Anterior cingulate cortex (tissue), 58 donors: ENCODE measurements around the gene RASA3.
A peak's percentile ranks its signal among the peaks of the same experiment; 100 is the strongest.
"Not testable (repeated sequence)": the region's sequence is repeated elsewhere in the genome, so short reads cannot be mapped to it uniquely, and the experiment has no call there.

ENCODE experiments used
- DNase-seq, 58 donors: peaks; one replicate each; lab custom pipeline; 2025; lab: John Stamatoyannopoulos, UW

Gene RASA3

DNA sequence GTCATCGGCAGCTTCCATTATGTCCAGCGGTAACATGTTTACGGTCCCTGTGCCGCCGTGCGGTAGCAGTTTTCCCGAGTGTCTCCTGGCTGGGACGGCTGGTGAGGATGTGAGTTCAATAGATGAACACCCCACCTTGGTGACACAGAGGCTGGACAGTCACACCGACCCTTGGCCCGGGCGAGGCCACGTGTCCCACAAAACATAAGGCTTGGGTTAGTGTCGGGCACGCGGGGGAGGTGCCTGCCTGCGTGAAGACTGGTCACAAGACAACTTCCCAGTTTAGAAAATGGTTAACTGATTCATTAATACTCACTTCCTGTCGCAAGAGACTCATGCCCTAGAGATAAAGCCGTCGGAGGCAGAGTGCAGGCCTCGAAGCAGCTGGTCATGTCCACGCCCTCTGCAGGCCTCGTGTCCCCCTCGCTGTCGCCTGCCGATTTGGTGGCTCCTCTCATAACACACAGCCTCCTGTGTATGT is 17.2 kb downstream of the RASA3 start:
- DNase-seq: no peak

DNA sequence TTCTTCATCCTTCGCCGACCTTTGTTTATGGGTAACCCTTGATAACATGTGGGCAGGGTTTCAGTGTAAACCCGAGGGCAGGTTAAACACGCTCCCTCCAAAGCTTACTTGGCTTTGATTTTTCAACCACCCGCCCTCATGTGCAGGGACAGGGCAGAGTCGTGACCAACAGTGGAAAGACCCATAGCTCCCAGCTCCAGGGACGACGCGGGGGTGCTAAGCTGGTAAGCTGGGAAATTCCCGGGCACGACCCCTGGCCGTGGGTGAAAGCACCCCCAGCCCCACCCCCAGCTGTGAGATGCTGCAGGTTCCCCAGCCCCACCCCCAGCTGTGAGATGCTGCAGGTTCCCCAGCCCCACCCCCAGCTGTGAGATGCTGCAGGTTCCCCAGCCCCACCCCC is 17.8 kb downstream of the RASA3 start:
- DNase-seq: not testable (repeated sequence)

DNA sequence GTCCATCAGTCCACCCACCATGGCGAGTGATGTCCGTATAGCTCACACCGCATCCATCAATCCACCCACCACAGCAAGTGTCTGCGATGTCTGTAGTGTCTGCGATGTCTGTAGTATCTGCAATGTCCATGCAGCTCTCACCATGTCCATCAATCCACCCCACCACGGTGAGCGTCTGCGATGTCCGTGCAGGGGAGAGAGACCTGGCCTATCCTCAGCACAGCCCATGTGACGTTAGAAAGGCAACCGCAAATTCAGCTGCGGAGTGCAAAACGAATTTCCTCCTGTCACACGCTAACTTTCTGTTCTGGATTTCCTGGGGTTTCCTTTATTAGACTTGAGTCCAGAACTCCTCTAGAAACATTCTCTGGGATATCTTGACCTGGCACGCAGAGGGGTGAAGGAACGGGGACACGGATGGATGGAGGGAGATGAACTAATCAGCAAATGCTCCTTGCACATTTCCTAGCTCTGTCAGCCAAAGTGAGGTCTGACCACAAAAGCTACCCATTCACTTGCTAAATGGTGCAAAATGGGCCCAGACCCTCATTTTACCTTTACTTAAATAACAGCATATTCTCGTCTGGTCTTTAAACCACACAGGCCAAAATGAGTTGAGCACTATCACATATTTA is 18.3 kb downstream of the RASA3 start:
- DNase-seq: no peak

DNA sequence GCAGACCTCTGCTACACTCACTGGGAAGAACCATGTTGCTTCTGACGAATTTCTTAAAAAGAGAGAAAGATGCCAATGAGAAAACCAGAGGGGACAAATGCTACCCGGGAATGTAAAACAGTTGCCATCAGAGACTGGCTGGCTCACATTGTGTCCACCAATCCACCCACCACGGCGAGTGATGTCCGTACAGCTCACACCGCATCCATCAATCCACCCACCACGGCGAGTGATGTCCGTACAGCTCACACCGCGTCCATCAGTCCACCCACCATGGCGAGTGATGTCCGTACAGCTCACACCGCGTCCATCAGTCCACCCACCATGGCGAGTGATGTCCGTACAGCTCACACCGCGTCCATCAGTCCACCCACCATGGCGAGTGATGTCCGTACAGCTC is 19.0 kb downstream of the RASA3 start:
- DNase-seq: not testable (repeated sequence)

DNA sequence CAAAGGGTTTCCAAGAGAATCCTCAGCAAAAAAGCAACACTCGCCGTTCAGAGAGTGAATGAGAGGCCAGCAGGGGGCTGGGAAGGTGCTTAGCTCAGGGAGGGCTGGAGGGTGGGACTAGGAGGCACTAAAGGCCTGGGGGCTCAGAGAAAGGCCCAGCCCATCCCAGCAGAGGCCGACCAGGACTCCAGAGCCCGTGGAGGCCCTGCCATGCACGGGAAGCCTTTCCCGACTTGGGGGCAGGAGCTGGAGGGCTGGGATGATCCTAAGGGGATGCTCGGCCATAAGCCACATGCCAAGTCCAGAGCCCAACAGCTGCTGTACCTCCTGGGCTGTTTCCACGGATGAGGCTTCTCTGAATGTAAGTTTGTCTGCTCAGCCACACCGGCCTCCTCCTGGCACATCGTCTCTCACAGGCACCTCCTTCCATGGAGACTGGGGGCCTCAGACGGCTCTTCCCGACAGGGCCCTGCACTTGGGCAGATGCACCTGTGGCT is 19.5 kb downstream of the RASA3 start:
- no peak for DNase-seq

DNA sequence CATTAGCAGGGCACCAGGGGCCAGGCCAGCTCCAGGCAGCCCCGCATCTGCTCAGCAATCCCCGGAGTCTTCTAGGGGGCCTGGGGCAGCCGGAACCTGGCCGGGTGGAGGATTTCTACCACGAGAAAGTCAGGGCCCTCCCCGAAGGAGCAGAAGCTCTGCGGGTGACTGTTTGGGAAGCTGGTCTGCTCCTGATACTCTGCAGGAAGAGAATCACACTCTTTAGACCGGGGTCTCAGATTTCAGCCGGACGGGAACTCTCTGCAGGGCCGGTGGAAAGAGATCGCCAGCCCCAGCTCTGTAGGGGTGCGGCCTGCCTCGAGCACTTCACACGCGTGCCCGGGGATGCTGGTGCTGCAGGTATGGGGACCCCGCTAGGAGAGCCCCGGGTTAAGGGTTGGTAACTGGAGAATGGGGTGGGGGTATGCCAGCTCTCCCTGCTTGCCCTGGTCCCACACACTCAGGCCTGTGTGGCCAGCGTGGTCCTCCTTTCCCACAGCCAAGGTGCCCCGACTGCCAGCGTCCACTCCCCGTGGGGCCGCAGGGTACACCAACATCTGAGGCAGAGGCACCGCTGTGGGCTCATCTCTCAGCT is 20.1 kb downstream of the RASA3 start:
- DNase-seq: no peak

DNA sequence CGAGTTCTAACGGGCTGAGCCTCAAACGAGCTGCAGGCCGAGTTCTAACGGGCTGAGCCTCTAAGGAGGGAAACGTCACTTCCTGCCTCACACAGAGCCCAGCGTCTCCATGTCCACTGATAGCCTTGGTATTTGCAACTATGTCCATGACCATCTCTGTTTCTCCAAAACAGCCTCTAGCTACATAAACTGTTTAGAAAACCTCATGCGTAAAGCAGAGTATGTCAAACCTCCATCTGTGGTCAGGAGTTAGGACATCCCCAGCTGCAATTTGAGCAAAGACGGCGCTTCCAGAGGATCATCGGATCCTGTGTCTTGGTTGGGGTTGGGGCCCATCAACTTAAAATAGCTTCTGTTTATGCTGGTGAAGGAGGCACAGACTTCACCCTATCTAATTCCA is 20.8 kb downstream of the RASA3 start:
- no peak for DNase-seq

DNA sequence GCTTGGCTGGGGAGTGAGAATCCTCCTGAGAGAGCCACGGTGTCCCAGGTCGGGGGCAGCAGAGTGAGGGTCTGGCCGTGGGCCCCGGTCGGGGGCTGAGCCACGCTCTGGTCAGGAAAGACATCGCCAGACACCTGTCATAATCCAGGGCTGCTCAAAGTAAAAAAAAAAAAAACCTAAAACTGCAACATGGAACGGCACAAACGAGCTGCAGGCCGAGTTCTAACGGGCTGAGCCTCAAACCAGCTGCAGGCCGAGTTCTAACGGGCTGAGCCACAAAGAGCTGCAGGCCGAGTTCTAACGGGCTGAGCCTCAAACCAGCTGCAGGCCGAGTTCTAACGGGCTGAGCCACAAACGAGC is 21.6 kb downstream of the RASA3 start:
- DNase-seq: not testable (repeated sequence)

DNA sequence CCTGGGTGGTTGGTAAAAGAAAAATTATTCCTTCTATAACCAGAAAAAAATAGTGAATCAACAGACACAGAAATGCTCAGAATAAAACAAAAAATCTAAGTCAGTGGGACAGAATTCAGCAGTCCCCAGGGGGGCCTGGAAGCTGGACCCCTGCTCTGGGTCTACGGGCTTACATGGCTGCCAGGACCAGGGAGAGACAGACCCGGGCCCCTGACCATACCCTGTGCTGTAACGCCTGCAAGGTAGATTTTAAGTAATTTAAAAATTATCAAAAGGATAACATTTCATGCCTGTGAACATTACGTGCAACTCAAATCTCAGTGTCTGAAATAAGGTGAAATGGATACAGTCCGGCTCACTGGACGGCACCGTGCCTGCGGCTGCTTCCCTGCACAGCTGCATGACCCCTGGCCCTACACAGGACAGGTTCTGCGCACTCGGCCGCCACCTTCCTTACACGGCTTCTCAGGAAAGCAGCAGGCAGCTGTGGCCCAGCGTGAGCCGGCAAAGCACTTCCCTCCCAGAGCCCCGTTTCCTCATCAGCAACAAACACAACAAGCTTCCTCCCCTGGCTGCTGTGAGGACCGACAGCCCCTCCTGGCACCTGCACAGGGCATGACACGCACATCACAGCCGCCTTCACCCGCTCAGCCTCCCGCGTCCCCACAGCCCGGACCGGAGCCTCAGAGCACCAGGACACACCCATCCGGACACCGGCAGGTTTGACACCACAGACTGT is 22.2 kb downstream of the RASA3 start:
- no peak for DNase-seq

DNA sequence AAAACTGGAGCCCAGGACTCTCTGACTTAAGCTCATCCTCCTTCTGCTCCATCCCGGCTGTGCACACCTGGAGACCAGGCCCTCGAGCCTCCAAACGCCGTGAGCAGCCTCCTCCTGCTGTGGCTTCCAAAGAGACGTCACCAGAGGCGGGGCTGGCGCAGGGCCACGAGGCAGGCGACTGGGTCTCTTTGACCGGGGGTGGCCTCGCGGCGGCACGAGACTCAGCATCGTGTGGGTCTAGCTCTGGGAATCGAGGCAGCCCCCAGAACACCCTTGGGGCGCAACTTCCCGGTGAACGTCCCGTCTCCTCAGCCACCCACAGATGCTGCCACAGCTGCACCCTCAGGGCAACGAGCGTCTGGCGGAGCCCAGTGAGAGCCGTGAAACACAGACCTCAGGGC is 22.8 kb downstream of the RASA3 start:
- peak in 6 of 58 donors; percentile 29 to 70 (median 58) for DNase-seq

DNA sequence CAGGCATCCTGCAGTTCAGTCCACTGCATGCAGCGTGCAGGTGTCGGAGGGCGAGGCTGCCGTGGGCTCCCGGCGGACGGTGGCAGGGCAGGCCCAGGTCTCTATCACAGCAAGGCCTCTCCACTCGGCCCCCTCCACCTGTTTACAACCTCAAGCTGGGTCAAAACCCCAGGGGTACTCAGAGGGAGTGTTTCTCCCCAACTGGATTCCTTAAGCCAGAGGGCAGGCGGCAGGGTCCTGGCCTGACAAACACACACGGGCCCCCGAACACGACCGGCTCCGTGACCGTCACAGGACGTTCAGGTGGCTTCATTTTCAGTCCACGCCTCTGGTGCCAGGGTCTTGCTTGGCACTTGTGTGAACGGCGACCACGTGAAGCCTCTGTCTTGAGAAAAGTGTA is 23.5 kb downstream of the RASA3 start:
- DNase-seq: no peak

DNA sequence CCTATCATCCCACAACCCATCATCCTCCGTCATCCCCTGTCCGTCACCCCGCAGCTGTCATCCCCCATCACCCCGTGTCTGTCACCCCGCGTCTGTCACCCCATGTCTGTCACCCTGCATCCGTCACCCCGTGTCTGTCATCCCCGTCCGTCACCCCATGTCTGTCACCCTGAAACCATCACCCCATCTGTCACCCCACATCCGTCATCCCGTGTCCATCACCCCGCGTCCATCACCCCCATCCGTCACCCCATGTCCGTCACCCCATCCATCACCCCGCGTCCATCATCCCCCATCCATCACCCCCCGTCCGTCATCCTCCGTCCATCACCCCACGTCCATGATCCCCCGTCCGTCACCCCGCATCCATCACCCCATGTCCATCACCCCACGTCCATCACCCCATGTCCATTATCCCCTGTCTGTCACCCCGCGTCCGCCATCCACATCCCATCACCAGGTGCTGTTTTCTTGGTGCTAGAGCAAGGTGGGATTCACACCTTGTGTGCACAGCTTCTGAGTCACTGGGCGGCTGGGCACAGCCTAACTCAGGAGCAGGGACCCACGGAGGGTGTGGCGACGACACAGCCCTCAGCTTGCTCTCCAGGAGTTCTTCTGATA is 24.2 kb downstream of the RASA3 start:
- DNase-seq: no peak

DNA sequence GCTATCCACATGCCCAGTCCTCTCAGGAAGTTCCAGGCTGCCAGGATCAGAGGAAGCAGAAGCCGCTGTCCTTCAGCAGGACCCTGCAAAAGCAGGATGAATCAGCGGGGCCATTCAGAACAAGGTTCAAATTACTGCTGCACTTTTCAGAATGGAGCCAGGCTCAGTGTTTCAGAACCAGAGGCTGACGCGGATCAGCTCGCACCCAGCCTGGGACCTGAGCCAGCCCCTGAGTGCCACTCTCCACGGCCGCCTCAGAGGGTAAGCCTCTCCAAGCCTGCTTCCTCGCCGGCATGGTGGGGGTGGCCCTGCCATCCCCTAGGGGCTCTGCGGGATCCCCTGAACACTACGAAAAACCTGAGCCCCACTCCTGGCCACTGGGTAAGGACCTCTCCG is 24.7 kb downstream of the RASA3 start:
- peak in 12 of 58 donors; percentile 24 to 65 (median 38) for DNase-seq

DNA sequence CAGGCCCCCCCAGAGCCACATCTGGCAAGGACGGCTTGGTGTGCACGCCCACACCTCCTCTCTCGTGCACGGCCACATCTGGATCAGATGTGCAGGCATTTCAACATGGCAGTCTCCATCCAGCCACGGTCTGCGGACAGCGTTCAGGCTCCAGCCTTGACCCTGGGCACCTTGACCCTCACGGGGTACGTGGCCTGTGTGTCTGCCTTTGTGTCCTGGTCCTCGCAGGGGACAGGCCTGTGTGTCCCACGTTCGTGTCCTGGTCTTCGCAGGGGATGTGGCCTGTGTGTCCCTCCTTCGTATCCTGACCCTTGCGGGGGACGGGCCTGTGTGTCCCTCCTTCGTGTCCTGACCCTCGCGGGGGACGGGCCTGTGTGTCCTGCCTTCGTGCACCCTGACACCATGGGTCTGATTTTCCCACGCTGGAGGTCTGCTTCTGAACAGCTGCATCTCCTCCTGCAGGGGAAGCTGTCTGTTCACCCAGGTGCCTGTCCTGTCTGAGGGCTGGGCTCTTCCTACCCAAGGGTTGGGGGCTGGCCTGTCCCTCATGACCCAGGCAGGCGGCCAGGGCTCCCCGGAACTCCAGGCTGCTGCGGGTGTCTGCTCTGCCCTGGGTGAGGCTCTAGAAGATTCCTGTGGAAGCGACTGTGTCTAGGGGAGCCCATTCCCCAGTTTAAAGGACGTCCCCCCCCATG is 25.3 kb downstream of the RASA3 start:
- DNase-seq: no peak

DNA sequence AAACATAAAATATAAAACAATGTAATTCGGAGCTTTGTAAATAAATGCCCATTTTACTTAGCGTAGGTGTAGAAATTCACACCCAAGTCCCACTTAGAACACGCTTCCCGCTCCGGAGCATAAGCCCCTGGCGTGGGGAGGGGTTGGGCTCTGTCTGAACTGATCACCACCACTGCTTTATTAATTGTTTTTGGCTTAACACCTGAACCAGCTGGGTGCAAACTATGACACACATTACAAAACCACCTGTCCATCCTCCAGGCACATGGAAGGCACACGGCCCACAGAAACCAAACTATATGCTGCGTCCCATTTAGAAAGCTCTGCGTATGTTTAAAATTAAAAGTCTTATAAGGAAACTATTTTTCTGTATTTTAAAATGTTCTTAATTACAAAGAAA is 25.9 kb downstream of the RASA3 start:
- no peak for DNase-seq

DNA sequence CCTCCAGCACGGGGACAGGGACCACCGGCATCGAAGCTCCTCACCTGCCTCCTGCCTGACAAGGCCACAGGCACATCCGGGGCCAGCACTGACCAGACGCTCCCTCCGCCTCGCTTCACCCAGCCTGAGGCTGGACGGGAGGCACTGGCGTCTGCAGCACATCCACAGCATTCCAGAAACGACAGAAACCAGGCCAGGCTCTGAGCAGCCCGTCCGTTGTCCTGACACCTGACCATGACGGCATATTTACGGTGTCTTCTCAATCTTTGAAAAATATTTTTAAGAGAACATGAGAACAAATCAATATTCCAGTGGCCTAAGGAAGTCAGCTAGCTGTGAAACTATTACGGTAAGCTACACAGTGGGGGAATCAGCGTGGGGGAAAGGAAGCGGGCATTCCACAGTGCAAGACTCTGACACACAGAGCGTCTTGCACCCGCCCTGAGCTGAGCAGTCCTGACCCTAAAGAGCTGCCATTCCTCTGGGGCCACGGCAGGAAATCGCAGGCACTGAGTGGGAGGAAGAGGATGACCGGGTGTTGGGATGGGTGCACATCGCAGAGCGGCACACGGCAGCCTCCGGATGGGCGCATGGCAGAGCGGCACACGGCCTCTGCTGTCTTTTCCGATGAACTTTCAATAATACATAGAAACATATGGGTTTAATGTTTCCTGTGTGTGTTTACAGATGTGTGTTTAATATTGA is 26.8 kb downstream of the RASA3 start:
- DNase-seq: no peak

DNA sequence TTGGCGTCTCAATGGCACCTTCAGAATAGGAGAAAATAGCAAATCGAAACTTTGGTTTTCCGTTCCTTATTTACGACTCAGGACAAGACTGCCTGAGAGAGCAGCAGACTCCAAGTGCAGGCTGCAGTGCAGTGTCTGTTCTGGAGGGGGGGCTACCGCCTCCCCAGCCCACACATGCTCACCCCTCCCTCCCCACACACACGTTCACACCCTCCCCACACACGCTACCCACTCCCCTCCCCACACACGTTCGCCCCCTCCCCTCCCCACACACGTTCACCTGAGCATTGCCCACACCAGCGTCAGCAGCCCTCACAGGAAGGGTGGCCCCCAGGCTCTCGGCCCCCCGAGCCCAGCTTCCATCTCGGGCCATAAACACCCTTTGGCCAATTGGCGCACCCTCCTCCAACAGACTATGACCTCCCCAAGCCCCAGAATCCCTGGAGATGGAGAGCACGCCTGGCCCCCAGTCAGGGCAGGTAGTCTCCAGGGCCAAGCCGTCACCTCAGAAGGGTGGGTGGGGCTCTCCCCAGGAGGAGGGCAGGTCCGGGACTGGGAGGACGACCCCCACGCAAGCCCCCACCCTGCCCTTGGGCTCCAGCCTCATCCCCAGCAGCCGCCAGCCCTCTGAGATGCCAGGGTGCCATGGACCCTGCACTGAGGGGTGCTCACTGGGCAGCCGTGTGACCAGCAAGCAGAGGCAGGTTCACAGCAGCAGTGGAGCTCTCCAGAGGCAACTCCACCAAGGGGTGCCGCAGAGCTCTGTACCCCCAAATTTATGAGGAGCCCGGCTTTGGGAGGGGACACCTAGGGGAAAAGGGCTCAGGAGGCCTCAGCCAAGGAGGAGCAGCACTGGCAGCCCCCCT is 27.5 kb downstream of the RASA3 start:
- no peak for DNase-seq

DNA sequence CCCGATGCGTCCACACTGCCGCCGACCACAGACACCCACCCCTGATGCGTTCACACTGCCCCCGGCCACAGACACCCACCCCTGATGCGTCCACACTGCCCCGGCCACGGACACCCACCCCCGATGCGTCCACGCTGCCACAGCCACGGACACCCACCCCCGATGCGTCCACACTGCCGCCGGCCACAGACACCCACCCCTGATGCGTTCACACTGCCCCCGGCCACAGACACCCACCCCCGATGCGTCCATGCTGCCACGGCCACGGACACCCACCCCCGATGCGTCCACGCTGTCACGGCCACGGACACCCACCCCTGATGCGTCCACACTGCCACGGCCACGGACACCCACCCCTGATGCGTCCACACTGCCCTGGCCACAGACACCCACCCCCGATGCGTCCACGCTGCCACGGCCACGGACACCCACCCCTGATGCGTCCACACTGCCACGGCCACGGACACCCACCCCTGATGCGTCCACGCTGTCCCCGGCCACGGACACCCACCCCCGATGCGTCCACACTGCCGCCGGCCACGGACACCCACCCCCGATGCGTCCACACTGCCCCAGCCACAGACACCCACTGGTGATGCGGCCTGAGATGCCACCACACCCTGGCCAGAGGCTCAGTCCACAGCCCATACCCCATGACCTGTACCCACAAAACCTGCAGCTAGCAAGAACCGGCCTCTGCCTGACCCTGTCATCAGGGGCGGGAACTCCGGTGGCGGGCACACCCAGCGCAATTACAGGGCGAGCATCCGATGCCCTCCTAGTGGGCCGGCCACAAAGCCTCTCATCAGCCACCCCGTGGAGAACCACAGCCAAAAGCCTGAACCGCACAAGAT is 28.4 kb downstream of the RASA3 start:
- no peak for DNase-seq
